Hippocampal formation (tissue), 2 donors: Measurements from ENCODE around the gene CHST13.

Experiments
- DNase-seq, 2 donors: peaks; one replicate each; lab custom pipeline; 2025; lab: John Stamatoyannopoulos, UW

Gene CHST13, protein sequence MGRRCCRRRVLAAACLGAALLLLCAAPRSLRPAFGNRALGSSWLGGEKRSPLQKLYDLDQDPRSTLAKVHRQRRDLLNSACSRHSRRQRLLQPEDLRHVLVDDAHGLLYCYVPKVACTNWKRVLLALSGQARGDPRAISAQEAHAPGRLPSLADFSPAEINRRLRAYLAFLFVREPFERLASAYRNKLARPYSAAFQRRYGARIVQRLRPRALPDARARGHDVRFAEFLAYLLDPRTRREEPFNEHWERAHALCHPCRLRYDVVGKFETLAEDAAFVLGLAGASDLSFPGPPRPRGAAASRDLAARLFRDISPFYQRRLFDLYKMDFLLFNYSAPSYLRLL

DNA sequence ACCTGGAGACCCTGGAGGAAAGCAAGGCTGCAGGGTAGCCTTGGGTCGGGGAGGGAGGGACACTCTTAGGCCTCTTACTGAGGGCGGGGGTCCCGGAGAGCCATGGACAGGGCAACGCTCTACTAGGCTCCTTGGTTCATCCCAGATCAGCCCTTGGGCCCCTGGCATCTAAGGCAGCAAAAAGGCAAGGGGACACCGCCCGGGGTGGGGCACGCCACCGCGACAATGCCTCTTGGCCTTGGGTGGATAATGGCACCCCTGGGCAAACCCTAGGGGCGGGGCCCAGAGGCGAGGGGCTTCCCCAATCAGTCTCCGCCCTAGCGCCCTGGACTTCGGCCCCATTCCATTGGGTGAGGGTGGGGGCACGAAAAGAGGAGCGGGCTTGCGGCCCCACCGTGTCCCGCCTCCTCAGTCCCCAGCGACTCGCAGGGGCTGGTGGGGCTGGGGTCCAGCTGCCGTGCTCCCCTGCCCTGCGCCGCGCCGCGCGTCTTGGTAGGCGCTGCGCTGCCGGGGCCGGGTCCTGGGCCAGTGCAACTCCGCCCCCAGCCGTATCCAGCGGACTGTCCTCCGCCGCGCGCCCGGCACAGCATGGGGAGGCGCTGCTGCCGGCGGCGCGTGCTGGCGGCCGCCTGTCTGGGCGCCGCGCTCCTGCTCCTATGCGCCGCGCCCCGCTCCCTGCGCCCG is at the start of gene CHST13:
Gene CHST13, plus strand, starts transcription at position 411 of the 684 bp plus-strand sequence. Its CDS starts 178 bp downstream, at position 589.
- no peak for DNase-seq

DNA sequence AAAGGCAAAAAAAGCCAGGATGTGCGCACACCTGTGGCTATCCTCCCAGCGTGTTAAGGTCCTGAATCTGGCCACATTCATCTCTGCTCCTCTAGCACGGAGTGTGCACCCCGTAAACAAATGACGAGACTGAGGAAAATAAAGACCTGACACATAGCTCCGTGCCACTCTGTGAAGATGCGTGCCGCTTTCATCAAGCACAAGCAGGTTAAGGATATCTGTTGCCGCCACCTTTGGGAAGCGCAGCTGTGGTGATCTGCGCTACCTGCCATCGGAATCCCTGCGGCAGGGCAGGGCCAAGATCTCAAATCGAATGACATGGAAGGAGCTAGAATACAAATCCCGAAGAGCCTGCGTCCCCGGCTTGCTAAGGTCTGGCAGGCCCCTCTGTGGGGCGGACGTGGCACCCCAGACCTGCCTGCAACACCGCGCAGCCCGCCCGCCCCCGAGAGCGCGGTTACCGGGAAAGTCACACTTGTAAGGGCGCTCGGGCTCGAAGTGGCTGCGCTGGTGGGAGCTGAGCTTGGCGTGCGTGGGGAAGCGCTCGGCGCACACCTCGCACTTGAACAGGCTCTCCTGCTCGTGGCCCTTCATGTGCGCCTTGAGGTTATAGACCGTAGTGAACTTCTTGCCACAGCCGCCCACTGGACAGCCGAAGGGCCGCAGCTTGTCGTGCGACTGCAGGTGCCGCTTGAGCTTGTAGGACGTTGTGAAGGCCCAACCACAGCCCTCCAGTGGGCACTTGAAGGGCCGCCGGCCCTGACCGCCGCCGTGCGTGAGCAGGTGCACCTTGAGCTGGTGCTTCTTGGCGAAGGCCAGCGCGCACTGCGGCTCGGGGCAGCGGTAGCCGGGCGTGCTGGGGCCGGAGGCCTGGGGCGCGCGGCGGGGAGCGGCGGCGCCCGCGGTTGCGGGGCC is 49.2 kb upstream of the CHST13 start:
- DNase-seq, result no peak

DNA sequence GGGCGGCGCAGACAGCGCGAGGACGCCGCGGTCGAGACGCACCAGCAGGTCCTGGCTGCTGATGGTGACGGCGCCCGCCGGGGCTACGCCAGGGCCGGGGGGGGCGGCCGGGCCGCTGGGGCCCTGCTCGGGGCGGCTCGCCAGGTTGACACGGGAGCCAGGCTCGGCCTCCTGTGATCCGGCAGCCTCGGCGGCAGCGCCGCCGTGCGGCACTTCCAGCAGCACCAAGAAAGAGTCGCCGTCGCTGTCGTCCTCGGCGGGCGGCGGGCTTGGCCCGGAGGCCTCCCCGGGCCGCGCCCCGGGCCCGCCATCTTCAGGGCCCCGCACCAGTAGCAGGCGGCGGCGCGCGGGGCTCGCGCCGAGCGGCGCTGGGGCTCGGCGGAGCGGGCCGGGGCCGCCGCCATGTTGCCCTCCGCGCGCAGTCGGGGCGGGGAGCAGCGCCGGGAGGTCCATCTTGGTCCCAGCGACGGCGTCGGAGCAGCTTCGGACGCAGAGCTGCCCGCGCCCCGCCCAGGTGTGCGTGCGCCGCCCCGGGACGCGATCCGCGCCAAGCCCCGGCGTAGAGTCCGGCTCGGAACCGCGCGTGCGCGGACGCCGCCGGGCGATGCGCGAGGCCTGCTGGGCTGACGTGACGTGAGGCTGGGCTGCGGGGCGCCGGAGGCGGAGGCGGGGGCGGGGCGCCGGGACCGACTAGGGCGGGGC is 48.4 kb upstream of the CHST13 start, which contains the start of gene ZXDC:
Gene ZXDC, minus strand, starts transcription at position 479 of the 702 bp plus-strand sequence. Its CDS starts 26 bp downstream, at position 453.
- peak; percentile 89 to 90 for DNase-seq

DNA sequence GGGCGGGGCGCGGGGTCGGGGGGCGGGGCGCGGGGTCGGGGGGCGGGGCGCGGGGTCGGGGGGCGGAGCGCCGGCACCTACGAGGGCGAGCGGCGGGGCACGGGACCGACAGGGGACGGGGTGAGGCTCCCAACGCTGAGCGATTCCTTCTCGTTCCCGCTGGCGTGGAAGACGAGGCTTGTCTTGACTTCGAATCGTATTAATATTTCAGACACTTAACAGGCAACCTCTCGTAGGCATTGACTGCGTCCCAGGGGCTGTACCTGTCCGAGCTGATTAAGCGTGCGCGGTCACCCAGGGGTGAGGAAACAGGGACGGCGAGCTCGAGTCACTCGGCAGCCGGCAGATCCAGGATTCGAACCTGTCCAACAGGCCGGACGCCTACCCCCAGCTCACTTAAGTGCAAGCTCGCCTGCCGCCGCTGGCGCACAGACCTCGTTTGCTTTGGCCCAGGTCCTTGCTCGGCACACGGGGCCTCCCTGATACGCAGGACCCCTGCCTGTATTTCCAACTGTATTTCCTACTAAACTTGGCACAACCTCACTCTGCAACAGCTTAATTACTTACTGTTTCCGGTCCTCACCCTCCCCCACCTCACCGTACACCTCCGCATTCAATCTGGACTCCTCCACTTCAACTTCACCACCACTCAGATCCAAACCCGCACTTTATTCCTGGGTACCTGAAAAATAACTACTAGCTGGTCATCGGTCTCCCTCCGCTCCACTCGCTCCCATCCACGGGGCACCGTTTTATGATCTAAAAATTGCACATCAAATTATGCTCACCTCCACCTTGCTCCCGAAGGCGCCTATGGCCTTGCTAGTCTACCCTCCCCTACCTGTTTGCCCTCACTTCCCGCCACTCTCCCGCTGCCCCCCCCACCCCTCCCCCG is 47.5 kb upstream of the CHST13 start:
- peak in 1 of 2 donors; percentile 64 for DNase-seq

DNA sequence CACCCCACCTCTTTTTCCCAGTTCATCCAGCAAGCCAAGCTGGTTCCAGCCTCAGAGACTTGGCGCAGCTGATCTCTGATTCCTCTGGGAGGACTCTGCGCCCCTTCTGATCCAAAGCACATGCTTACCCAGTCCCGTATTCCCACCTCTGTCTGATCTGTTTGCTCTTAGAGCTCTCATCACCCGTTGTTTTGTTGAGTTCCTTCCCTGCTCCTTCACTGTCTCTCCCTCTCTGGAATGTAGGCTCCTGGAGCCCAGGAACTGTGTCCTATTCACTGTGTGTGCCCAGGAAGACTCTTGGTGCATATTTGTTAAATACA is 46.9 kb upstream of the CHST13 start:
- DNase-seq, result no peak

DNA sequence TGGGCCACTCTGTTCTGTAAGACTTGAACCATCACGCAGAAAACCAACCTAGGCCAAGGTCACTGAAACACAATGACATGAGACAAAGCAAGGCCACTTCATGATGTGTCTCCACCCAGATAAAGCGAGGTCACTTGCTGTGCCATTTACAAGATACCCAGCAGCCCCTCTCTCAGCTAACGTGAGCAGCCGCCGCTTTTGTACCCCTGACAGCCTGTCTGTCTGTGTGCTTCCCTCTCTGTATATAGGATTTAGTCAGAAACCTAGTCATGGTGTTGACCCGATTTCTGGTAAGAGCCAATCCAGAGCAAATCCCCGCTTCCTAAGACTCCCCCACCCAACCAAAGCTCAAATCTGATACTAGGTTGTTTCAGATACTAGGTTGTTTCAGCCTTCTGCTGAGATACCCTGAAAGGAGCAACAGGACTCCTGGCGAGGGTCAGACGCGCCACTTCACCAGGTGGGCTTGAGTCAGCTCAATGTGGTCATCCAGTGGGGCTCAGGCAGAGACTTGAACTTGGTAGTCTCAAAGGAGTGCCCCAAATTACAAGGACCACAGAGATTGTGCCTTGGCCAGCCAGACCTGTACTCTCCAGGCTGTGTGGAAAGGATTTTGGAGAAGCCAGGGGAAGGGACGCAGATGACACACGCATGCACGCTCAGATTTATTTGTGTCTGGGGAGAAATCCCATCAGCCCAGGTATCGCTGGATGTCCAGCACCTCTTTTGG is 45.2 kb upstream of the CHST13 start:
- no peak for DNase-seq

DNA sequence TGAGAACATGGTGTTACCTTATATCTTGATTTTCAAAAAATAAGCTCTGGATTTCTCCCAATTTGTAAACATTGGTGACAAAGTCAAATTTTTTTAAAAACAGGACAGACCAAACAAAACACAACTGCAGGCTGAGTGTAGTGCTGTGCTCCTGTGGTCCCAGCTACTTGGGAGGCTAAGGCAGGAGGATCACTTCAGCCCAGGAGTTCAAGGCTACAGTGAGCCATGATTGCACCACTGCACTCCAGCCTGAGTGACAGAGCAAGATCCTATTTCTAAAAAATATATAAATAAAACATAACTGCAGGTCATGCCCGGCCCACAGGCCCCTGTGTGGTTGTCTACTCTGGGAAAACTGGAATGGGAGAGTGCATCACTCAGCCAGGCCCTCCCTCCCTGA is 44.3 kb upstream of the CHST13 start:
- no peak for DNase-seq

DNA sequence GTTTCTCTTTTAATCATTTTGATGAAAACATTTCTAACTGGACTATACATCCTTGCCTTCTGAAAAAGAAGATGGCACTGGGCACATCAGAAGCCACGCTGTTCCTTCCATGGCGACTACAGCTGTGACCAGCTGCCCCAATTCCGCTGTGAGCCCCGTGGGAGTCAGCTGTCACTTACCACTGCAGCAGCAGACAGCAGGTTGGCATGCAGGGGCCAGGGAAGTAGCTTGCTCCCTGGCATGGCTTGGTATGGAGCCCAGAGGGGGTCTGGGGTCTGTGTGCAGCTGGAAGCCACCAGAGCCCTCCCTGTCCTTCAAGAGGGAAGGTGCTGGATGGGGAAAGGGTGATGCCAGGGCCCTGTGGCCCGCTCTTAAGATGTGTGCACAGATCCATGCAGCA is 43.7 kb upstream of the CHST13 start:
- no peak for DNase-seq

DNA sequence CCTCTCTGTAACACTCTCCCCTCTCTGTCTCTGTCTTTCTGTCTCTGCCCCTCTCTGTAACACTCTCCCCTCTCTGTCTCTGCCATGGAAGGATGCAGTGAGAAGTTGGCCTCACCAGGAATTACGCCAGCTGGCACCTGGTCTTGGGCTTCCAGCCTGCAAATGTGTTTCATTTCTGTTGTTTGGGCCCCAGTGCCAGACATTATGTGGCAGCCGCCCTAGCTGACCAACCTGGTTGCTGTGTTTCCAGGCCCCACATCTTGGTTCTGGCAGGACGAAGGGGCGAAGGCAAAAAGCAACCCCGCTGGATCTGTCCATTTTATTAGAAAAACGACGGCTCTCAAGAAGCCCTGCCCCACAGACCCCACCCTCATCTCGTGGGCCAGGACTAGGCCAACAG is 43.1 kb upstream of the CHST13 start:
- DNase-seq, result no peak

DNA sequence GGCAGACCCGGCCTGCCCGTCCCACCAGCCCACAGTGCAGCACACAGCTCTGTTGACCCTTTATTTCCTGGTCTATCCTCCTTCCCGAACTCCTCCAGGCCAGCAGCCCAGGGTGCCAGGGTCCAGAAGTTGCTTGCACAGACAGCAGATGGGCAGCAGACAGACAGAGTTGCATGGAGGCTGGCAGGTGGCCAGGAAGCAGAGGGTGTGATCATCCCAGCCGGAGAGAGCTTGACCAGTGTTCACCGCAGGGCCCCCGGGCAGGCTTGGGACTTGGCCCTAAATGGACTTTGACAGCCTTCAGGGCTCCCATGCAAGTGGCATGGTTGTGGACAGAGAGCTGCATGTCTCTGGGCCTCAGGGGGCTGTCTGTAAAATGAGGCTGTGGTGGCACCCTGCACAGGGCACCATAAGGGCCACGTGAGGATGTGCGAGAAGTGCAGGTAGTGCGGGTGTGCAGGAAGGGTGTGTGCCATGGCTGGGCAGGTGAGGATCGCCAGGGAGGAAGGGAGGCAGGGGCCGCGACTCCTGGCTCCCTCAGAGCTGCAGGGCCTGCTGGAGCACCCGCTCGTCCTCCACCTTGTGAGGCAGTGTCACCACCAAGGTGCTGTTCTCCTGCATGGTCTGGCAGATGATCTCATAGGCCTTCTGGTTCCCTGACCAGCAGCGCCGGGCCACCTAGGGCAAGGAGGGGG is 42.0 kb upstream of the CHST13 start:
- DNase-seq, result no peak

DNA sequence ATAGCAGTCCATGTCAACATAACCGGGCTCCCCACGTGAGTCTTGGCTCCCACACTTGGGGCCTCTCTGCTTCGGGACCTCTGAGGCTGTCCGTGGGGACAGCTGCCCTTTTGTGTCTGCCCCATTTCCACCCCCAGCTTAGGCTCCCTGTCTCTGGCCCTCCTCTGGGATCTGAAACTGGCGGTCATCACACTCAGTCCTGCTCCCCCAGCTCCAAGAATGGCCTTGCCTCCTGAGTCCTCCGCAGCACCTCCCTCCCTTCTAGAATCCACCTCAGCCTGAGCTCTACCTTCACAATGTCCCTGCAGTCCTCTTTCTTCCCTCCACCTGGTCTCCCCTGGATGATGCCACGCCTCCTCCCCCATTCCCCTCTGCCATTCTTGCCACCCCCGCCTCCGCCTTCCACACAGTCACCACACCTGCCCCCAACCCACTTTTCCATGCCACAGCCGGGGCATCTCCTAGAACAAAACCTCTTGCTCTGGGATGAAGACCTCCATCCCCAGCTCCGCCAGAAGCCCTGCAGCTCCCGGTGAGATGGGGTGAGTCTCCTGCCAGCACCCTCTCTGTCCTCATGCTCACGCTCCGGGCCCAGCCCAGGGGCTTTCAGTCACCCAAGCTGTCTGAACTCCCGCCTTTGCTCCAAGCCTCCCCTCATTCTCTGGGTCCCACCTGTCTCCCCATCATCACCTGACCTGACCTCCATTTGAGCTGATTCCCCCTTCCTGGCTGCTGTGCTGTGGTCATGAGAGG is 41.3 kb upstream of the CHST13 start:
- DNase-seq, result no peak

DNA sequence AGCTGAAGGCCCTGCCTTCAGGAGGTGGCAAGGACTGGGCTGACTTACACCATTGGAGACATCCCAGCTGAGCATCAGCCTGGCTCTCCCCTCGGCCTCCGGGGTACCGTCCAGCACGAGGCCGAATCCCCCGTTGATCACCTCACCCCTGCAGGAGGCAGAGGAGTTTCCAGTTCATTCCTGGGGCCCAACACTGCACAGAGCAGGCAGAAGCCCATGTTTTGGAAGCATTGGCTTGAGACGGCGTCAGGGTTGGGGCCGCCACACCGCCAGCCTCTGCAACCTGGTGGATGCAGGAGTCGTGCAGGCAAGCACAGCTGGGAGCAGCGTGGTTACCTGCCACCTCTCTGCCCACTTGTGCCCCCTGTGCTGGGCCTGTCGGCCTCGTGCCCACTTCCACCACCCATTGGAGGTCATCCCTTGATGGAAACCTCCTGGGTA is 40.6 kb upstream of the CHST13 start:
- no peak for DNase-seq

DNA sequence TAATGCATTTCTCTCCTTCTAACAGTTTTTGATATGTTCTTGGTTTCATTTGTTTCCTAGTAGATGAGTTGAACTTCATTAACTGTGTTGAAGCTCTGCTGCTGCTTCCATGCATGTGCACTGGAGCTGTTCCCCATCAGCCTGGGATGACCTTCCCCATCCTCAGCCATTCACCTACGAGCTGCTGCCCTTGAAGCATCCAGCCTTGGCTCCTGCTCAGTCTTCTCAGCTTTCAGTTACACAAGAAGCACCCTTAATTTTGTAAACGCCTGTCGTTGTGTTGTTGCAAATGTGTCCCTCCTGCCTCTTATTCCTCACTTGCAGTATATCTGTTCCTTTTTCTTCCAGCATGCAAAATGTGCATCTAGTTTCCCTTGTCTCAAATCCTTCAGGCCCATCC is 39.8 kb upstream of the CHST13 start:
- DNase-seq, result no peak

DNA sequence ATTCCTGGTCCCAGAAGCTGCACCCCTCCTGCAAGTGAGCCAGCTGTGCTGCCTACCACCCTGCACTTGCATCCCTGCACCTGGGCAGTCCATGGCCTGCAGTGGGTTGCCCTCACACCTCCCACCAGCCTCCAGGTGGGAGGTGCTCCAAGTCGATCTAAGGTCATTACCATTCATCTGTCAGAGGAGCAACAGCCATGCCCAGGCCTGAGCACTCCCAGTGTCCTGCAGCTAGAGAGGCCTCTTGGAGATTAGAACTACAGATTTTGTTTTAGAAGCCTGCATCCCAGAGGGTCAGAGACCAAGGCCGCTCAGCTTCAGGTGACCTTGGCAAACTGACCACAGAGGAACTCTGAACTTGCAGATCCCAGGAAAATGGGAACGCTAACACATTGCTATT is 39.3 kb upstream of the CHST13 start:
- no peak for DNase-seq

DNA sequence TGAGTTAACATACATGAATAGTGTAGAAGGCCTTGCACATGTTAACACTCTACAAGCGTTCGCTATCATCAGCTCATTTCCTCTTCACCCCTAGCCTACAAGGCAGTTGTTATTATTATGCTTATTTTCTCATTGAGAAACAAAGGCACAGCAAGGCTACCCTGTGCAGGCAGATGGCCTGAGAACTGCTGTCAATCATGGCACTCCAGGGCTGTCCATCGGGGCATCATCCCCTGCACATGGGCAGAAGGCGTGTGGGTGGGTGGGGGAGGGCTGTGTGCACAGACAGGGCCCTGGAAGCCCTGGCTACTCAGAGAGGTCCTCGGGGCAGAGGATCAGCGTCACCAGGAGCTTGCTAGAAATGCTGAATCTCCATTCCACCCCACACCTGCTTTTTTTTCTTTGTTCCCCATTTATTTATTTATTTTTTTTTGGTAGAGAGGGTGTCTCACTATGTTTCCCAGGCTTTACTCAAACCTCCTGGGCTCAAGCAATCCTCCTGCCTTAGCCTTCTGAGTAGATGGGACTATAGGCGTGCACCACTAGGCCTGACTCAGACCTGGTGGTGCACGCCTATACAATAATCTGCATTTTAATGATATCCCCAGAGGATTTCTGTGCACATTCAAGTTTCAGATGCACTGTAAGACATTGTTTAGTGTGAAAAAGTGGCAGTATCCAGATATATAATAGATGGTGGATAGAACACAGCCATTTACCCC is 38.6 kb upstream of the CHST13 start:
- DNase-seq, result no peak

DNA sequence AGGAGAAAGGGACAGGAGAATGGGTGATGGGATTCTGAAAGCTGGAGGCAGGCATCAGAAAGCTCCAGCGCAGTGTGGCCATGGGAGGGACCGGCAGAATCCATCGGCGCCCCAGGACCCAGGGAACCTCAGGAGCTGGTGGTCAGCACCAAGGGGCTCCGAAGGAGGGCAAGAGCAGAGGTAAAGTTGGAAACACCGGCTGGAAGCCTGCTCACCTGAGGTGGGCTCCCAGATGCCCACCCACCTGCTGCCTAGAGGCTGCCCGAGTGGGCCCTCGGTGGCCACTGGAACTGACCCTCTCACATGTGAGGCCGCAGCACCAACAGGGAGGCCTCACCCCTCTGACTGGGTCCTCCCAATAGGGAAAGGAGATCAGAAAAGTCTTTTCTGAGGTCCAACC is 38.0 kb upstream of the CHST13 start:
- DNase-seq, result no peak

DNA sequence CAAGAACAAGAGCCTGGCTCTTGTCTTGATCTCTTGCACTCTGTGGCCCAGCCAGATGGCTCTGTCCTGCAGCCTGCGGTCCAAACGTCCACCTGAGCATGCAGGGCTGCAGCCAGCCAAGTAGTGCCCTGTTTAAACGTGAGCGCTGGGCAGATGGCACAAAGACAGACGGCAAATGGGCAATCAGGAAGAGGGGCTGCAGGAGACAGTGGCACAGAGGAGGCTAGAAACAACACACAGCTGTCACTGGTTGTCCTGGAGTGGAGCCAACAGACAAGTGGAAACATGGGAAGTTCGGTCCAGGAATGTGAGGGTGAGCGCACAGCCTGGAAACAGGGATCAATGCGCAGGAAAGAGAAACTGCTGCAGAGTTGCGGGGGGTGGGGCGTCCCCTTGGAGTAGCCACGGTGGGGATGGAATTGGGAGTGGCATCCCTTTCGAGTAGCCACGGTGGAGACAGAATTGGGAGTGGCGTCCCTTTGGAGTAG is 37.6 kb upstream of the CHST13 start:
- DNase-seq, result no peak
